Measurements from ENCODE around the gene KCNK1.

KCNK1 gene

DNA sequence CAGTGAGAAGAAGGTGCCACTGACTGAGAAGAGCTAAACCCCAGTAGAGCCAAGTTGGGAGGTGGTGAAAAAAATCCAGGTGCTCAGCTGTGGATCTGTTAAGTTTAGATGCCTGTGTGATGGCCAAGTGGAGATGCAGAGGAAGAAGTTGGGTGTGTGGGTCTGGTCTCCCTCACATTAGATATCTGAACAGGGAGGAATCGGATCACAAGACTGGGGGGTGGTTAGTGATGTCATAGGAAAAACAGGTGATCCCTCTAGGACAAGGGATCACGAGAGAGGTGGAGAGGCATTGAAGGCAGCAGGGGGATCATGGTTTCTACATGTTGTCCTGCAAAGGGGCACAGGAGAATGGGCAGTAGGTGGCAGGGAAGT is 22.6 kb downstream of the KCNK1 start:
- no peak for DNase-seq (ENCODE audit: low spot score)

DNA sequence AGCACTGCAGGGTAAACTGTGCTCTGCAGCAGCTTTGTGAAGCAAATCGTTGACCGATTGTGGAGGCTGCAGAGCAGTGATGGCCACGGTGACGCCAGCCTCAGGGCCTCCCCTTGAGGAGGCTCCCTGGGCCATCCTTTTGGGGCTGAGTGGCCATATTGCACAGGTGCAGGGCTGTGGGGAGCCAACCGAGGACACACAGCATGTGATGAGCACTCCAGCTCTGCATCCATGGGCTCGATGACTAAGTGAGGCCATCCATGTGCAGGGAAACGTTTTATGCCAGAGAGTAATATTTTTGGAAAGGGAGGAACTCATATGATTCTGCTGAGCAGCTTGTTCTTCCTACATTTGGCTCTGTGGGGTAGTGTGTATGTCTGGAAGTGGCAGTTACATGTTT is 24.6 kb downstream of the KCNK1 start:
- no peak for DNase-seq (ENCODE audit: low spot score)

DNA sequence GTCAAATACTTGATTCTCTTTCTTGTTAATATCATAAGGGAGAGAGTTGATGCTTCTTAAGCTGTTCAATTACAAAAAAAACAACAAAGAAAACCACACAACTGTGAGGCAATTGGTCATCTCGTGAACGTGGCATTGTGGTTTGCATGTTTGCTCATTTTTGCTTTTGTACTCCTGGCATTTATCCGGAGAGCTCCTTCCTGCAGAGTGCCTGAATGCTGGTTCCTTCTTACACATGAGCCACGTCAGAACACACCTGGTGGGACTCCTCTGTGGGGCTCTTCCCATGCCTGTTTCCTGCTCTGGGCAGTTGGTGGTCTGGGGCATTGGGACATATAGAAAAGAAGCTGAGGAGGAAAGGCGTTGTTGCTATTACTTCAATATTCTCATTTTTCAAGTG is 25.7 kb downstream of the KCNK1 start:
- DNase-seq (ENCODE audit: low spot score) = no peak

DNA sequence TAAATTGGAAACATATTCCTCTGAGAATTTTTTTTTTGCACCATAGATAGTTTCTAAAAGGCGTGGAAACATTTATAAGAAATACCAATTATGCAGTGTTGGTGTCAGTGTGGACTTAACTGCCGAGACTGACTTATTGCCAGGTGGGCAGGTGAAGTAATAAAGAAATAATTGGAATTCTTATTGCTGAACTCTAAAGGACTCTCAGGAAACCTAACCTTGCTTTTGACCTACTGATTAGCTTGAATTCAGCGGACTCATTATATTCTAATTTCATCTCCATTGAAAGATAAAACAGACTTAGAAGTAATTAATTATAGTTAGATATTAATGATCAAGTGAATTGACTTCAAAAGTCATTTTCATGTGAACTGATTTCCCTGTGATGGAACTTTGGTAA is 26.3 kb downstream of the KCNK1 start:
- no peak for DNase-seq (ENCODE audit: low spot score)

DNA sequence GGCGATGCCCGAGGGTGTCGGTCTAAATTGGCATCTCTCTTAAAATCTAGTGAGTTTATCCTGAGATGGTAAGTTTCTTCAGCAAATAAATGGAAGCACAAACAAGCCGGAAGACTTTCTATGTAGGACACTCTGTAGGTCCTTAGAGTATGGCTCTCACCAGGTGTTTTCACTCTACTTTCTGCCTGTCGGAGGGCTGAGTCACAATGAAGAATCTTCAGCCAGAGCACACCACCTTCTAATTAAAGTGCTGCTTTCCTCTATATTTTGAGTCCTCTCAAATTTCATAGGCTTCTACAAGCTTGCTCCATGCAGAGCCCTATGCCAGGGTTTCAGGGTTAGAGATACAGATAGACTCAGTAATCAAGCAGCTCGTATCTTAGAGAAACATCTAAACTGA is 27.1 kb downstream of the KCNK1 start:
- DNase-seq (ENCODE audit: low spot score) = no peak

DNA sequence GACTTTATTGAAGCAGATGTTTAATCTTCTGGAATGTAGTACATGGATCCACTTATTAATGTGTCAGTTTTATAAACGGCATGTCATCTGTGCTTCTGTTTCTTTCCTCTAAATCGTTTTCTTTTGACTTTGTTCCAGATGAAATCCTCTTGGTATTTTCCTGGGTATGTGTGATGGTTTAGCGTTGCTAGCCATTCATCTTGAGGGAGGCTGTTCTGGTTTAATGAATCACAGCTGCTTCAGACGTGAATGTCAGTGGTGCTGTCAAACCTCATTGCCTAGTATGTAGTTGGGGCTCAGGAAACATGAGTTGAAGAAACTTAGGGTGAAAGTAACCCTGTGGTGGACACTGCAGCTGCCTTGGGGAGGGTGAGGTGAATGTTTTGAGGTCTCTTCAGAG is 33.2 kb downstream of the KCNK1 start:
- DNase-seq (ENCODE audit: low spot score) = no peak

DNA sequence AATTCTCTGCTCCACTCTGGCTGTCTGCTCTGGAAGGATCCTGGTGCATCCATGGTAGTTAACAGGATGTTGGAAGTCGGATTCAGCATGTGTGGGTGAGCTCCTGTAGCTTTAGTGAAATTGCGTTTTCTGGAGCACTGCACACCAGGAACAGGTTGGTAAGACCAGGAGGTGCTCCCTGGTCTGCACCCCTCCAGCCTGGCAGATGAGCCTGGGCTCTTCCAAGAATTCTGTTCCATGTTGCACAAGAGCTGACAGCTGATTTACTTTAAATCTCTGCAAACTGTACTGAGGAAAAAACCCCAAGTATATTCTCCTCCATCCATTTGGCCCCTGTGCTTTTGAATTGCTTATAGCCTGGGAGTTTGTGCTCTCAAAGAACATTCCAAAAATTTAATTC is 33.7 kb downstream of the KCNK1 start:
- DNase-seq (ENCODE audit: low spot score) = no peak

DNA sequence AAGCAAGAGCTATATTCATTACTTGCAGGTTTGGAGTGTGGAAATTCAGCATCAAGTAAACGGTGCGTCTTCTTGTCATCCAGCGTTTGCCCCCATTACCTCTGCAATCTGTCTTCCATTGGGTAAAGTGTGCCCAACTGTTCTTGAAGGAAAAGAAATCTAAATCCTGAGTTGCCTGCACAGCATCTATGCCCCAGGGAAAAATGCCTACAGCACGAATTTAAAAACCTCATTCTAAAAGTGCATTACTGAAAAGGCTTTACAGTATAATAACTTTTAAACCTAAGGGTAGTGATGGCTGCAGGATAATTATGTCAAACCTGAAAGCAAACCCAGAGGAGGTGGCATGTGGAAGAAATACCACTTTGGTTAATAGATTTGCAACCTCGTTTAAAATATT is 37.2 kb downstream of the KCNK1 start:
- no peak for DNase-seq (ENCODE audit: low spot score)

DNA sequence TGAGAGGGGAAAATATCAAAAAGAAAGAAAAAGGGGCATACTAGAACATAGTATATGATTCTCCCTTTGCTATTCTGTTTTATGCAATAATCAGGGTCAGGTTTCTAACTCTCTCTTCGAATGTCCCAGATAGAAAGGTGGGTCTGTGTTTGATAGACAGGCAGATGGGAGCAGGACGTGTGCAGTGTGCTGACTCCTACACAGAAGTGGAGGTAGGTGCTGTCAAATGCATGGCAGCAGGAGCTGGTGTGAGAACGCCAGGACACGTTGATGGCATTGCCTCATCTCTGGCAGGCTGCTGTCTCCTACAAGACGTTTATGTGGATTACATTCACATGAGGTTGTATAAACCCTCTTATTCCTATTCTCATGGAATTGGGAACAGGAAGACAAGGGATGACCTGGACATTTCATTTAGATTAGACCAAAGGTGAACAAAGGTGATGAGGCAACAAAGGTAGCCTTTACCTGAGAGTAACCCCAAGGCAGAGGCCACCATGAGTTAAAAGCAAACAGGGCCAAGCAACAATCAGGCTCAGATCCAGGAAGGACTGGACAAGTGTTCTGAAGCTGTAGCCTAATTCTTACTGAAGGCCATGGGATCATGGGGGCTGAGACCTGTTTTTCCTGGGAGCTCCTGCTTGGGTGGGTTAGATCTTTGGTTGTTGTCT is 37.8 kb downstream of the KCNK1 start:
- DNase-seq (ENCODE audit: low spot score) = no peak

DNA sequence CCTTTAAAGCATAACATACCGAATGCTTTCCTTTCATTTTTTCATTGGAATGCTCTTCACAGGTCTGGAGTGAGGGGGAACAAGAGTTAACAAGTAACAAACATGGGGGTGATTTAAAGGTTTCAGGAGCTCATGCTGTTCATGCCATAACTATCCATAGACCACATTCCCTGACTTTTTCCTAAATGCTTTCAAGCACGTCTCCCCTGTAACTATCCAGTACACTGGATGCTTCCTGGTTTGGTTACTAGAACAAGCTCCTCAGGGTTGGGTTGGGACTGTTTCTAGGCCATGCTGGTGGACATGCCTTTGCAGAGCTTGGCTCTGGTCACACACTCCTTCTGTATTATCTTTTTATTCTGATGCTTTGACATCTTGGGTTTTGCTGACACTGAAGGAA is 38.6 kb downstream of the KCNK1 start:
- DNase-seq (ENCODE audit: low spot score) = no peak

DNA sequence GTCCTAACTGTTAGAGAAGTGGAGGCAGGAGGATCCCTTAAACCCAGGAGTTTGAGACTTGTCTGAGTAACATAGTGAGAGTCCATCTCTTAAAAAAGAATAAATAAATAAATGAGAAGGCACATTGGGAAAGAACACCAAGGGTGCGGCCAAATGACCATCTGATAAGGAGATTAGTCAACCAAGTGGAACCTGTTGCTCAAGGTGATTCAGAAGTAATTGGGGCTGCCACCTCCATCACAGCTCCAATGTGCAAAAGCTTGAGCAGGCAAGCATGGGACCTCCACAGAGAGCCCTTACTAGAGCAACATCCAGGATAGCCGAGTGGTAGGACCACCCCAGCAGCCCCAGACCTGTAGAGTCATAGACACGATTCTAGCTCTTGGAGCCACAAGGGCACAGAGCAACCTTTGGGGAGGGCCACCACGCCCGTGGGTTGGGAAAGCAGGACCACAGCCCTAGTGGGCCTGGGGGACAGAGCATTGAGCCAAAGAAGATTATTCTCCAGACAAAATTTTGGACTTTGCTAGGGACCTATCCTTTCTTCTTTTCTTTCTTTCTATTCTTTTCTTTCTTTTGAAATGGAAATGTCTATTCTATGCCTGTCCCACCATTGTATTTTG is 40.9 kb downstream of the KCNK1 start:
- DNase-seq (ENCODE audit: low spot score) = no peak

DNA sequence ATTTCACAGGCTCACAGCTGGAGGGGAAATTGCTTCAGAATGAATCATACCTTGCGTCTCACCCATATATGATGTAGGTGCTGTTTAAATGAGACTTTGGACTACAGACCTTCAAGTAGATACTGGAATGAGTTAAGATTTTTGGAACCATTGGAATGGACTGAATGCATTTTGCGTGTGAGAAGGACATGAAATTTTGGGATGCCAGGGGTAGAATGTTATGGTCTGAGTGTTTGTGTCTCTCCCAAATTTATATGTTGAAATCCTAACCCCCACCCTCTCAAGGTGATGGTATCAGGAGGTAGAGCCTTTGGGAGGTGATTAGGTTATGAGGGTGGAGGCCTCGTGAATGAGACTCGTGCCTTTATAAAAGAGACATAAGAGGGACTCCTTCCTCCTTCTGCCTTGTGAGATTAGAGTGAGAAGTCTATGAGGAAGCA is 41.4 kb downstream of the KCNK1 start:
- peak; percentile 9 for DNase-seq (ENCODE audit: low spot score)

DNA sequence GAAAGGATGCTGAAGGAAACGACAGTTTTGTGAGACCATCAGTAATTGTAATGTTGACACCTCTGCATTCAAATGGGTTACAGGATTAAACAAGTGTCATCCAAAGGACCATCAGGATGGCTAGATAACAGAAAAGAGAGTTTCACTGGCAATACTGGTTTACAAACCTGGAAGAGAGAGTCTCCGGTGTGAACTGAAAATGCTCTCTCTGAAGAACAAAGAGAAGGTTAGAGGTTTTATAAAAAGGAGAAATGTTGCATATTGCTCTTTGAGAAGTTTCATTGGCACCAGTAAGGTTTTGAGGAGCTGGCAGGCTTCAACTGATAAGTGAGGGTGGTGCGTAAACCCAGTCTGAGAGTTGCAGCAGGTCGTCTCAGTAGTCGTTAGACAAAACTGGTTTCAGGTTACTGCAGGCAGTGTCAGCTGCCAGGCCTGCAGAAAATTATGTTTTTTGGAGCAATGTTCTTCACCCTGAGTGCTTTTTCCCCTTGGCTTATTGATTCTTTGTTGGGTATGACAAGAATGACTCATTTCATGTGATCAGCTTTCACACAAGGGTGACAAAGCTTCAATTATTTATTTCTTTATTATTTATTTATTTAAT is 42.2 kb downstream of the KCNK1 start:
- no peak for DNase-seq (ENCODE audit: low spot score)

DNA sequence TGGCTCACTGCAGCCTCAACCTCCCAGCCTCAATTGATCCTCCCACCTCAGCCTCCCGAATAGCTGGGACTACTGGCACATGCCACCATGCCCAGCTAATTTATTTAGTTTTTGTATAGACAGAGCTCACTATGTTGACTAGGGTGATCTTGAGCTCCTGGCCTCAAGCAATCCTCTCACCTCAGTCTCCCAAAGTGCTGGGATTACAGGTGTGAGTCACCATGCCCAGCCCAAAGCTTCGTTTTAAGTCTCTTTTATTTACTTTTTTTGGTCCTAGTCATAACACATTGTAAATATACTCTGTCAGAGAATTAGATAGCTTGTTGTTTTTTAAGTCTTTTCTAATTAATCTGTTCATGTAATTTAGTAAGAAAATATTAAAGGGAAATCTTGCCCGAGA is 42.8 kb downstream of the KCNK1 start:
- no peak for DNase-seq (ENCODE audit: low spot score)

DNA sequence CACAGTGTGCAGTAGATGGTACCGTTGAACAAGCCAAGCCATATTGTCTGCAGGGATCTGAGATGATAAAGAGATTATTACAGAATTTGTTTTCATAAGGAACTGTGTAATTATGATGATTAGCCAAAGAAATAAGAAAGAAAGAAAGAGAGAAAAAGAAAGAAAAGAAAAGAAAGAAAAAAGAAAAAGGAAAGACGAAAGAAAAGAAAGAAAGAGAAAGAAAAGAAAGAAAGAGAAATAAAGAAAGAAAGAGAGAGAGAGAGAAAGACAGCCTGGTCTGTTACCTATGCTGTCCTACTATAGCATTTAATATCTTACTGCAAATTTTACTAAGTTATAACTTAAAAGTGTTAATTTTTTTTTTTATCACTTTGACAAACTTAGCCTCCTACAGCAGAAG is 43.6 kb downstream of the KCNK1 start:
- DNase-seq (ENCODE audit: low spot score) = no peak

DNA sequence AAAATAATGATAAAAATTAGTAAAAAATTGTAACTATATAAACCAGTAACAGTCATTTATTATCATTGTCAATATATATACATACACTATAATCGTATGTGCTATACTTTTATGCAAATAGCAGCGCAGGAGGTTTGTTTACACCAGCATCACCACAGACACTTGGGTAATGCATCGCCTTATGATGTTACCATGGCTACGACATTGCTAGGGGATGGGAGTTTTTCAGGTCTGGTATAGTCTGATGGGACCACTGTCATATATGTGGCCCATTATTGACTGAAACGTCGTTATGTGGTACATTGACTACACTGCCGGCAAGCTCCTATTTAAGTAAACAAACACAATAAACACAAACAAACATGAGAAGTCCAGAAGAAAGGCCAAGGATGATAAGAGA is 45.6 kb downstream of the KCNK1 start:
- DNase-seq (ENCODE audit: low spot score) = no peak

DNA sequence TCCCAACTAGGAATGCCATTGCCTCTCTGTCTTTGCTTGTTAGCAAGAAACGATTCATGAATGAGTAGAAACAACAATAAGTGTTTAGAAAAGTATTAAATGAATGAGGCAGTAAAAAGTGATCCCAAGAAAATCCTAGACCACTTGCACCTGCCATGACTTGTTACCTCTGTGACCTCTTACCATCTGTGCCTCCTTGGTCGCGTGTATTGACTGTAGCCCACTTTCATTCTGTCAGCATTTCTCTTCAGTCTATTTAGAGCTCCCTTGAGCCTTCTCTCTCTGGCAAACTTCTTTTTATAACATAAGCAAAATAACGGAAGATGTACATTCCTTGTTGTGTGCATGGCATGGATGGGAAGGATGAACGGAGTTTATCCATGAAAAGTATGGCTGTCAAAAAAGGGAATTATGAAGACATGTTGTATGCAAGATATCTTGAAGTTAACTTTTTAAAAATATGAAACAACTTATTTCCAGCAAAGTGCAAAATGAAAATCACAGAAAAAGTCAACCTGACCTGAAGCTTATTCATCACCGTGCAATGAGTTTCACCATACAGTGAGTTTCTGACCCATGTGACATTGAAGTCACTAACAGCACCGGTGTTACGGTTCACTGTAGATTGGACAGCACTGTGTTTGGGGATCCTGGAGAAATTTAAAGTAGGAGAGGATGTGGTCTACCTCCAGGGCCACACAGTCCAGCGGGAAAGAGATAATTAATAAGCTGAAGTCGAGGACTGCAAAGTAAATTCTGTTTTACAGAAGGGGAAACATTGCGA is 47.7 kb downstream of the KCNK1 start:
- DNase-seq (ENCODE audit: low spot score) = no peak

DNA sequence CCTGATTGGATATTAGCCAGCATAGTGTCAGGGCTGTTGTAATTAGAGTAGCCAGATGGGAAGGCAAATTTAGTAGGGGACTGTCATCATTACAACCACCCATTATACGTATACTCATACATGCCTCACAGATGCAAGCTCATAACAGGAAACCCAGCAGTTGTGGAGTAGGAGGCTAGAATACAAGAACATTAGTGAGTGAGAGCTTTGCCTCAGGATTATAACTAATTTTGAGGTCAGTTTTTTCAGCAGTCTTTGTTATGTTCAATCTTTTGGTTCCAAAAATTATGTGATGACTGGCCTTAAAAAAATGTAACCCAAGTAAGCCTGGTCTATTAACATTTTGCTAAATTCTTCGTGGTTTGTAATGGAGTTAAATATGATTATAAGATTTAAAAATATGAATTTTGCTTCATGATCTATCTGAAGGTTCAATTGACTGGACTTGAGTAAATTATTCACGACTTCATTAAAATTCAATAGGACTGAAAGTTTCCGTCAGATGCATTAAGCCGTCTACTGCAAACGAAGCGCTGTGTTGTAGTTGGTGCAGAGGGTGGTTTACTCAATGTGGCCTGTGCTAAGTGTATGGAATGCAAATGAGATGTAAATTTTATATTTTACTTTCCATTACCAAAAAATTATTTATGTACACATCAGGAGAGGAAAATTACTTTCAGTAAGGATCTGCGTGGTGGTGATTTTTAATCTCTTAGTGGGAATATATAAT is 48.8 kb downstream of the KCNK1 start:
- peak; percentile 7 for DNase-seq (ENCODE audit: low spot score)

DNA sequence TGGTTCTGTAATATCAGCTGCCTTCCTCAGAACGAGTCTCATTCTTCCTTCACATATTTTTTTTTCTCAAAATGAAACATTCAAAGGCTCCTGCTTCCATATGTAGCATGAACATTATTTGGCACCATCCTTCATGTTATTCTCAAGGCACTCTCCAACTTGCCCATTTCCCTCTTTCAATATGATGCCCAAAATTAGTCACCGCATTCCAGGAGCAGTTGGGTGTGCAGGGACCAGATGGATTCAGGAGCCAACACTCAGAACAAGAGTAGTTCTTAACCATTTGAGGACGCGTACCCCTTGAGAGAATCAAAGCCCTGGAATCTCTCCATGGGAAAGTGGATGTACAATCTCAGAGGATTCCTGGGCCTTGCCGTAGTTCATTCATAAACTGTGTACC is 50.3 kb downstream of the KCNK1 start:
- DNase-seq (ENCODE audit: low spot score) = no peak

DNA sequence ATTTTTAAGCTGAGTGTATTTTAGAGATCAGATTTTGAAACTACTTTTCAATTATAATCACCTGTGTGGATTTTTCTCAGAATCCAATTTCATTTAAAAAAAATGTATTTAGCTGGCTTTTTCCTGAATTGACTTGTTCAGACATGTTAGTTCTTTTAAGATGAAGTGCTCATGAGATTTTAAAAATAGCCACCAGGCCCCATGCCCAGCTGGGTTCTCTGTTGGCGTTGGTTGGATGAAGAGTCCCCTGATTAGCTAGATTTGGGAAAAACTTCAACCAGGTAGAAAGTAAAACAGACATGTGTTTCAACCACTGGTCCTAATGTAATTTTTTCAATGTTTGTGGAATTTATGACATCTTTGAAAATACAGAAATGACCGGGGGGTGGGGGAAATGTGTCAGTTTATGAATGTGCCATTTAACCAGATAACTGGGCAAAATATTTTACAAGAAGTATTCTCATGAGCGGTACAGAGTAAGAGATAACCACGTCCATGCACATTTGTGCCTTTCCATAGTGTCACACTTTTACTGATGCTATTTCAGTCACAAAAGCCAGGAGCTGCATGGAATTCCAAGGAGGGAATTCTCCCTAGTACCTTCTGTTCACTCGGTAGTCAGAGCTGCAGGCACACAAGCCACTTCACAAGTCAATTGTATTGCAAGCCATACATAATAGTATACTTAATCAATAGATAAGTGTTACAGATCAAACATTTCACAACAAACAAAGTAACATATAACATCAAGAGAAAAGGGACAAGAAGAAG is 51.1 kb downstream of the KCNK1 start:
- no peak for DNase-seq (ENCODE audit: low spot score)

DNA sequence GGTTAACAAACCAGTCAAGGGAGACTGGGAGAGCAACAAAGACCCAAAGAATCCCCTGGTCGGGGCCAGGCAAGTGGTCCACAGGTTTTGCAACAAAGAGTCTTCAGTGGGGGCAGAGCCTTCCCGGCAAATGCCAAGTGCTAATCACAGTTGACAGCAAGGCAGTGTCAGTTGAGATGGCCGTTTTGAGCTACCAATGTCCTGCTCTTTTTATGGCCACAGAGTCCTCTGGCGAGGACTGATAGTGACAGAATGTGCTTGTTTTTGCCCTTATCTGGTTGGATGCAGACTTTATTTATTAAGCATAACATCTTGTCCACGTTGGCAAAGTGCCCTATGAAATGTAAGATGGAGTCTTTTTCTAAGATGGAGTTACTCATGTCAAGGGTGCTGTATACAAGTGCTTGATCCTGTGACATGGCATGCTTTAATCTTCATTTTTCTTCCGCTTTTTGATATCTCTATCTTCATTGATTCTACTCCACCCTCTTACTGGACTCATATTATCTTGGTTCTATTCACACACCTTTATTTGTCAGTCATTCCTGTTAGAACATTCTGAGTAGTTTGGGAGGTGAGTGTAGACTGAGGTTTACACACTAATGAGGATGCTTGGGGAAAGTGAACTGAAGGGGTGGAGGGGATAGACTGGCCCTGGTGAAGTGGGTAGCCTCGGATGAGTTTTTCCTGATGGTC is 51.8 kb downstream of the KCNK1 start:
- DNase-seq (ENCODE audit: low spot score) = no peak

Data from RKO (cell line).